ENCODE results near the gene C1orf21. TPM values are rescaled to one million over a fixed set of nuclear protein-coding genes. Genes with fewer than 3 reads are reported as not detected.

Gene C1orf21
- polyA plus RNA-seq, 1 donor (not counting 4 experiments of a cell fraction or from before 2014, with no cell fraction given), result 44.3 TPM

DNA sequence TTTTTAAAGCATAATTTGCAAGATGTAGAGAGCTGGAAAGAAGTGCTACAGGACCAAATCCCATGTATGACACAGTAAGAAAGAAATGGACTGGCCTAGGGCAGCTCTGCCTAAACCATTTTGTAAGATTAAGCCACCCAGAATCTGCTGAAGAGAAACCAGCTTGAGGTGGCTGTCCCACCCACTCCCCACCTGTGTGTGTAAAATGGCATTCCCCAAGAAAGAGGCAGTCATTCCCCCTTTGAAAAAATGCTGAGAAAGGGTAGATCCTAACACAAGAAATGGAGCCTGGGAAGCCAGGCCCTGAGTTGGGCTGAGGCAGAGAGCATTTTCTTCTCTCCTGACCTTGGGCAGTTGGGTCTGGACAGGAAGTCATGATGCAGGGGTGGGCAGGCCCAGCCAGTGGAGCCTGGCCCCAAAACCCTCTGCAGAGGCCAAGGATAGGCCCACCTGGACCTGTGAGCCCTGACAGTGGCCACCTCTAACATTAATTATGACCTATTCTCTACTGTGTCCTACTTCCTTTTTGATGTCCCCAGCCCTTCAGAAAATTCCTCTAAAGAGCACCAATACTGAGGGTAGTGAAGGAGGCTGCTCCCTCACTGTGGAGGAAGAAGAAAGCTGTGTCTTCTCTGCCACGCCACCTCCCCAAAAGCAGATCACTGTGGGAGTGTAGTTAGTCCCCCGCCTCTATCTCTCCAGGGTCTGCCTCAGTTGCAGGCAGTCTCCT lies 273.8 kb downstream of the C1orf21 start:
- Histone ChIP-seq H3K4me2 (ENCODE audit: control insufficient read depth, extremely low read depth, insufficient read depth, low read depth, low read length) (no peak overlapping the region), H3K36me3 (ENCODE audit: control insufficient read depth in 2 of 2, extremely low read depth in 1 of 2, insufficient read depth in 2 of 2, low read length in 2 of 2) (no peaks in the 10 kb centered on the region), H4K20me1 (ENCODE audit: control insufficient read depth, extremely low read depth, insufficient read depth, low read length) (no peaks in the 10 kb centered on the region), H3K9me3 (ENCODE audit: control insufficient read depth, low read depth, low read length) (no peaks in the 10 kb centered on the region), H3K27me3 (ENCODE audit: control insufficient read depth, extremely low read depth, insufficient read depth, low read length) (peaks cover 8% of the 10 kb centered on the region), H3K79me2 (ENCODE audit: control insufficient read depth, insufficient read depth, low read length) (no peaks in the 10 kb centered on the region), H3K4me3 (ENCODE audit: control insufficient read depth in 2 of 3, extremely low read depth in 1 of 3, insufficient read depth in 2 of 3, low read depth in 1 of 3, low read length in 3 of 3) (no peak overlapping the region), H3K9me1 (ENCODE audit: control insufficient read depth, extremely low read depth, insufficient read depth, low read length) (no peaks in the 10 kb centered on the region), H3K27ac (ENCODE audit: control insufficient read depth, insufficient read depth, low read length) (no peak overlapping the region), H2AFZ (ENCODE audit: control insufficient read depth, low read length) (no peak overlapping the region), H3K9ac (ENCODE audit: control insufficient read depth, extremely low read depth, insufficient read depth, low read length) (no peak overlapping the region), H3K4me1 (ENCODE audit: control insufficient read depth, extremely low read depth, insufficient read depth, low read length) (no peaks in the 10 kb centered on the region)
- peak; percentile 13 for FAIRE-seq
- dilution Hi-C loops (cut with MboI; ENCODE audit: extremely low pct_ligation_motif_present, low sequenced_read_pairs), result no loop called here
- no peak for DNase-seq (ENCODE audit: low read depth, low spot score)
- no peak for TF ChIP-seq EZH2 (IDR thresholded peaks at IDR 0.05; ENCODE audit: low read length)
- TF ChIP-seq, protein P1, sequence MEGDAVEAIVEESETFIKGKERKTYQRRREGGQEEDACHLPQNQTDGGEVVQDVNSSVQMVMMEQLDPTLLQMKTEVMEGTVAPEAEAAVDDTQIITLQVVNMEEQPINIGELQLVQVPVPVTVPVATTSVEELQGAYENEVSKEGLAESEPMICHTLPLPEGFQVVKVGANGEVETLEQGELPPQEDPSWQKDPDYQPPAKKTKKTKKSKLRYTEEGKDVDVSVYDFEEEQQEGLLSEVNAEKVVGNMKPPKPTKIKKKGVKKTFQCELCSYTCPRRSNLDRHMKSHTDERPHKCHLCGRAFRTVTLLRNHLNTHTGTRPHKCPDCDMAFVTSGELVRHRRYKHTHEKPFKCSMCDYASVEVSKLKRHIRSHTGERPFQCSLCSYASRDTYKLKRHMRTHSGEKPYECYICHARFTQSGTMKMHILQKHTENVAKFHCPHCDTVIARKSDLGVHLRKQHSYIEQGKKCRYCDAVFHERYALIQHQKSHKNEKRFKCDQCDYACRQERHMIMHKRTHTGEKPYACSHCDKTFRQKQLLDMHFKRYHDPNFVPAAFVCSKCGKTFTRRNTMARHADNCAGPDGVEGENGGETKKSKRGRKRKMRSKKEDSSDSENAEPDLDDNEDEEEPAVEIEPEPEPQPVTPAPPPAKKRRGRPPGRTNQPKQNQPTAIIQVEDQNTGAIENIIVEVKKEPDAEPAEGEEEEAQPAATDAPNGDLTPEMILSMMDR (optimal IDR thresholded peaks at IDR 0.05 in 1 of 3, IDR thresholded peaks at IDR 0.05 in 1 of 3, conservative IDR thresholded peaks at IDR 0.05 in 1 of 3; ENCODE audit: extremely low read depth in 1 of 3, insufficient read depth in 2 of 3, low read length in 3 of 3), result no peak

DNA sequence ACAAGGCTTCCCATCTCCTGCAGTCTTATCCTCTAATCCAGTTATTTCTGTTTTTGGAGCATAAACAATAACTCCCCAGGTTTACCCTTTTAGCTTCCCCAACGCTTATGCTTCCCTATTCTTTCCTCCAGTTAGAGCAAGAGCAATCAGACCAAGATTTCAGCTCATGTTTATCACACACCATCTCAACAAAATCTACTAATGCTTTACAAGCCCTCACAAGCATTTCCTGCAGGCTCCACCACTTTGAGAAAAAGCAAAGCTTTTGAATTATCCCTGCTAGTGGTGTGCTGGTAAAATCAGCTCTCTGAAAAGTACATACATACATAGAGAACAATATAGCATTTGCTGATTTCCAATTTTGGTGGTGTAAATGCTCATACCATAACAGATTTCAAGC lies 275.0 kb downstream of the C1orf21 start:
- dilution Hi-C loops (cut with MboI; ENCODE audit: extremely low pct_ligation_motif_present, low sequenced_read_pairs), result no loop called here
- no peaks in the 10 kb centered on the region for H3K36me3 ChIP-seq (ENCODE audit: control insufficient read depth in 2 of 2, extremely low read depth in 1 of 2, insufficient read depth in 2 of 2, low read length in 2 of 2)
- H3K4me1 ChIP-seq (ENCODE audit: control insufficient read depth, extremely low read depth, insufficient read depth, low read length), result no peaks in the 10 kb centered on the region
- no peaks in the 10 kb centered on the region for H3K9me1 ChIP-seq (ENCODE audit: control insufficient read depth, extremely low read depth, insufficient read depth, low read length)
- TF ChIP-seq EZH2 (IDR thresholded peaks at IDR 0.05; ENCODE audit: low read length), result no peak
- TF ChIP-seq, protein P1 (optimal IDR thresholded peaks at IDR 0.05 in 1 of 3, IDR thresholded peaks at IDR 0.05 in 1 of 3, conservative IDR thresholded peaks at IDR 0.05 in 1 of 3; ENCODE audit: extremely low read depth in 1 of 3, insufficient read depth in 2 of 3, low read length in 3 of 3), result no peak
- no peaks in the 10 kb centered on the region for H3K9me3 ChIP-seq (ENCODE audit: control insufficient read depth, low read depth, low read length)
- H3K9ac ChIP-seq (ENCODE audit: control insufficient read depth, extremely low read depth, insufficient read depth, low read length), result no peak overlapping the region
- peaks cover 8% of the 10 kb centered on the region for H3K27me3 ChIP-seq (ENCODE audit: control insufficient read depth, extremely low read depth, insufficient read depth, low read length)
- no peak overlapping the region for H3K4me3 ChIP-seq (ENCODE audit: control insufficient read depth in 2 of 3, extremely low read depth in 1 of 3, insufficient read depth in 2 of 3, low read depth in 1 of 3, low read length in 3 of 3)
- no peak for DNase-seq (ENCODE audit: low read depth, low spot score)
- no peak overlapping the region for H2AFZ ChIP-seq (ENCODE audit: control insufficient read depth, low read length)
- no peak for FAIRE-seq
- H3K27ac ChIP-seq (ENCODE audit: control insufficient read depth, insufficient read depth, low read length), result no peak overlapping the region
- H3K79me2 ChIP-seq (ENCODE audit: control insufficient read depth, insufficient read depth, low read length), result no peaks in the 10 kb centered on the region
- H3K4me2 ChIP-seq (ENCODE audit: control insufficient read depth, extremely low read depth, insufficient read depth, low read depth, low read length), result no peak overlapping the region
- H4K20me1 ChIP-seq (ENCODE audit: control insufficient read depth, extremely low read depth, insufficient read depth, low read length), result no peaks in the 10 kb centered on the region
